ENCODE results near the gene ZNF628.
A peak's percentile ranks its signal among the peaks of the same experiment; 100 is the strongest.

Gene ZNF628

GRCh38 chr19:55503157-55503501 is 26.7 kb downstream of the ZNF628 start:
- no peak overlapping the region for H3K4me3 ChIP-seq (ENCODE audit: low read depth, low read length)
- no peak for TF ChIP-seq CTCF (conservative IDR thresholded peaks at IDR 0.05; ENCODE audit: low read depth, low read length)

GRCh38 chr19:55503502-55504251 is 27.3 kb downstream of the ZNF628 start:
- H3K4me3 ChIP-seq (ENCODE audit: low read depth, low read length) = peak overlapping the region; percentile 67
- peak; percentile 93 for TF ChIP-seq CTCF (conservative IDR thresholded peaks at IDR 0.05; ENCODE audit: low read depth, low read length)
- DNase-seq (ENCODE audit: low read depth) = peak; percentile 92

More at GRCh38 chr19:55503157-55503501, 26.7 kb downstream of the ZNF628 start:
- DNase-seq (ENCODE audit: low read depth) = no peak

GRCh38 chr19:55504252-55504603 is 27.8 kb downstream of the ZNF628 start:
- TF ChIP-seq CTCF (conservative IDR thresholded peaks at IDR 0.05; ENCODE audit: low read depth, low read length) = no peak
- no peak for DNase-seq (ENCODE audit: low read depth)
- H3K4me3 ChIP-seq (ENCODE audit: low read depth, low read length) = peak overlapping the region; percentile 67

- no peak overlapping the region for H3K4me3 ChIP-seq (ENCODE audit: low read depth, low read length)
- no peak for TF ChIP-seq CTCF (conservative IDR thresholded peaks at IDR 0.05; ENCODE audit: low read depth, low read length)
- no peak for DNase-seq (ENCODE audit: low read depth)
These were observed 28.6 kb downstream of the ZNF628 start for GRCh38 chr19:55504981-55505380.

GRCh38 chr19:55508120-55508519 is 31.7 kb downstream of the ZNF628 start:
- no peak for DNase-seq (ENCODE audit: low read depth)
- no peak overlapping the region for H3K4me3 ChIP-seq (ENCODE audit: low read depth, low read length)
- TF ChIP-seq CTCF (conservative IDR thresholded peaks at IDR 0.05; ENCODE audit: low read depth, low read length) = no peak

GRCh38 chr19:55516878-55517620 is 40.6 kb downstream of the ZNF628 start:
- peak overlapping the region; percentile 57 for H3K4me3 ChIP-seq (ENCODE audit: low read depth, low read length)
- TF ChIP-seq CTCF (conservative IDR thresholded peaks at IDR 0.05; ENCODE audit: low read depth, low read length) = peak; percentile 94
- DNase-seq (ENCODE audit: low read depth) = peak; percentile 96
